Activated T-helper 17 cell treated with anti-CD3 and anti-CD28 coated beads, Interleukin-2, amount 50 U/mL, for 72 hours (primary cell): ENCODE data around the gene PILRB. TPM values are rescaled to one million over a fixed set of nuclear protein-coding genes. Genes with fewer than 3 reads are reported as not detected.

Experiments
- ATAC-seq: fragments of 150-1000 bp; cut with Tn5 transposase; replicated peaks from 2 replicates; pipeline ENCODE4 v1.10.0; 2021; ENCODE audit warnings: mild to moderate bottlenecking, moderate library complexity
- H3K27ac Mint-ChIP-seq: one replicate; pipeline ENCODE4 v1.8.0; 2022; ENCODE audit warnings: mixed read lengths
- H3K27me3 Mint-ChIP-seq: one replicate; pipeline ENCODE4 v1.8.0; 2022; ENCODE audit warnings: mixed read lengths
- H3K36me3 Mint-ChIP-seq: one replicate; pipeline ENCODE4 v1.8.0; 2022; ENCODE audit warnings: low read depth, mild to moderate bottlenecking, mixed read lengths
- H3K4me1 Mint-ChIP-seq: one replicate; pipeline ENCODE4 v1.8.0; 2022; ENCODE audit warnings: mixed read lengths
- H3K4me3 Mint-ChIP-seq: one replicate; pipeline ENCODE4 v1.8.0; 2022; ENCODE audit warnings: mild to moderate bottlenecking, mixed read lengths
- H3K9me3 Mint-ChIP-seq: one replicate; pipeline ENCODE4 v1.8.0; 2022; ENCODE audit warnings: mixed read lengths
- total RNA-seq, 2 donors: library from RNA; stranded (reverse); gene quantifications; one replicate each; pipeline ENCODE4 v1.2.3, GENCODE V29; 2022

Gene PILRB
- total RNA-seq, 2 donors from 2014 or later = 36.5 to 63.4 TPM

DNA sequence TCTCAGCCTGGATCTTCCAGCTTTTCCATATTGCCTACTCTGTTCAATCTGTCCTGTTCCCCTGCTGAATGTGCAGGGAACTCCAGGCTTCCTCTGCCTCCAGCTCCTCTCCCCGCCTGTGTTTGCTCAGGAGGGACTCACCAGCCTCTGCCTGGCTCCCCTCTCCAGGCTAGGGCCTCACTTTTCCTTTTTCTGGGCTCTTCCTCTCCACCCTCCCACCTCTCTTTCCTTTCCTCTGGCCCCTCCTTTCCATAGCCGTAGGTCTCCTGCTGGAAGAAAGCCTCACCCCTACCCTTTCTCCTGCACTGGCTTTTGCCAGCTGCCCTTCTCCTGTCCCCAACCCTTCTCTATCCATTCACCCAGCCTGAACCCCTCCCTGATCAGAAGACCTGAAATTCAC lies 40.3 kb downstream of the PILRB start:
- Mint-ChIP-seq H3K9me3 (no peaks in the 10 kb centered on the region), H3K4me1 (peaks cover 26% of the 10 kb centered on the region), H3K27ac (no peak overlapping the region), H3K4me3 (no peak overlapping the region), H3K27me3 (peaks cover 11% of the 10 kb centered on the region), H3K36me3 (no peaks in the 10 kb centered on the region)
- no peak for ATAC-seq

DNA sequence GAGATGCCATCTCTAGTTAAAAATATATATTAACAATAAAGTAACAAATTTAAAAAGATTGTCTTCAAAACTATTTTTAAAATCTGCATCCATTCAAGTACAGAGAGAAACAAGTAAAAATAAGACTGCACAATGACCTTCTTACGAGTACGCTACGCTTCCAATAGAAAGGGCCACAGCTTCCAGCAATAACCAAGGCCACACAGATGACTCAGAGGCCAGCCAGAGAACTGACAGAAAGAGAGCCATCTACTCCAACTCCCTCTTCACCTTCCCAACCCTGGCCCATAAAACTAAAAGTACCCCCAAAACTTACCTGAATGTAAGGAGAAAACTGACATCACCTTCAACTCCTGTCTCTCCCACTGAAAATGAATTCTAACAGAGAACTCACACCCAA lies 42.1 kb downstream of the PILRB start:
- Mint-ChIP-seq H3K27me3 (peaks cover 6% of the 10 kb centered on the region), H3K4me3 (no peak overlapping the region), H3K9me3 (no peaks in the 10 kb centered on the region), H3K27ac (no peak overlapping the region), H3K36me3 (no peaks in the 10 kb centered on the region), H3K4me1 (peaks cover 21% of the 10 kb centered on the region)
- no peak for ATAC-seq

DNA sequence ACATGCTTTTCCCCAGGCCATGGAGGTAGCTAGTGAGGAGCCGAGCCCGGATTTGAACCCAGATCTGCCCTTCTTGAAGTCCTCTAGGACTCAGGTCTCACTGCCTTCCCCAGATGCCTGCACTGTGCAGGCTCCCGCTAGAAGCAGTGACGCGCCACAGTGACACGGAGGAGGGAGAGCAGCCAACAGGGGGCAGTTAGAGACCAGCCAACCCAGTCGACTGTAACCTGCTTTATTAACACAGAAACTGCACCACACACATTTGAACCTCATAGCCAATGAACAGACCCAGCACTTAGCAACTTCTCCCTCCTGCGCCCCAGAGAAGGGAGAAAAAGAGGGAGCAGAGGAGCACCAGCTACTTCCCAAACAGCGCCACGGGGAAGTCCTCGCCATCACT lies 42.7 kb downstream of the PILRB start:
- Mint-ChIP-seq H3K9me3 (no peaks in the 10 kb centered on the region), H3K27me3 (peaks cover 6% of the 10 kb centered on the region), H3K36me3 (no peaks in the 10 kb centered on the region), H3K27ac (no peak overlapping the region), H3K4me1 (peaks cover 16% of the 10 kb centered on the region), H3K4me3 (no peak overlapping the region)
- no peak for ATAC-seq

DNA sequence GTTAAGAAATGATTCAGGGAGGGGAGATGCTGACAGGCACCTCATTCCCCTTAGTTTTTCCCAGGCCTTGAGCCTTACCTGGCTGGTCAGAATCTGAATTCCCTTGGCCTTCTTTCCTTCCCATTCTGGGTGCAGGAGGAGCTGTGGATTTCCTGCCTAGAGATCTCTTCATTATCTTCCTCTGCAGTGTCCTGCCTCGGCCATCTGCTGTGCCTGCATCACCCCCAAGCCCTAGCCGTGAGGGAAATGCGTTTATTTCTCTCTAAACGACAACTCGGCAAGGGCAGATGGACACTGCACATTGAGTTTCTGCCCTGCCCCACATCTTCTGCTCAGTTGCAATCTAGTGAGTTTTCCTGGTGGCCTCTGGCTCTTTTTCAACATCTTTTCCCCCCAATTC lies 43.9 kb downstream of the PILRB start:
- Mint-ChIP-seq H3K36me3 (no peaks in the 10 kb centered on the region), H3K4me3 (no peak overlapping the region), H3K9me3 (no peaks in the 10 kb centered on the region), H3K4me1 (peaks cover 10% of the 10 kb centered on the region), H3K27me3 (peaks cover 6% of the 10 kb centered on the region), H3K27ac (no peak overlapping the region)
- ATAC-seq = no peak

DNA sequence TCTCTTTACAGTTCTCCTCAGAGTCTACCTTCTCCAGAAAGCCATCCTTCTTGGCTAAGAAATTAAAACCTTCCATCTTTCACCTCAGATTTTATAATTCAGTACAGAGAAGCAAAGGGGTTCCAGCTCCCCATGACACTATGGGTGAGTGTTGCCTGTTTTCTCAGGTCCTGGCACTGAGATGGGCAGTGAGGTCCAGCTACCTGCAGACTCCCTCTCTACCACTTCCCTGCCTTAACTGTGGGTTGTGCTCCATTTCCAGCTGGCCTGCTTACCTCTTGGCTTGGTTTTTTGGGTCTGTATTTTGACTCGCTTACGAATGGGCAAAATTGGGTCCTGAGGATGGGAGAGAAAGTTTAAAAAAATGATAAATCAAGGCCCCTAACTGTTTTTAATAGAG lies 44.3 kb downstream of the PILRB start:
- Mint-ChIP-seq H3K36me3 (no peaks in the 10 kb centered on the region), H3K4me3 (no peak overlapping the region), H3K27ac (no peak overlapping the region), H3K9me3 (no peaks in the 10 kb centered on the region), H3K27me3 (peaks cover 6% of the 10 kb centered on the region), H3K4me1 (peaks cover 7% of the 10 kb centered on the region)
- ATAC-seq = no peak

DNA sequence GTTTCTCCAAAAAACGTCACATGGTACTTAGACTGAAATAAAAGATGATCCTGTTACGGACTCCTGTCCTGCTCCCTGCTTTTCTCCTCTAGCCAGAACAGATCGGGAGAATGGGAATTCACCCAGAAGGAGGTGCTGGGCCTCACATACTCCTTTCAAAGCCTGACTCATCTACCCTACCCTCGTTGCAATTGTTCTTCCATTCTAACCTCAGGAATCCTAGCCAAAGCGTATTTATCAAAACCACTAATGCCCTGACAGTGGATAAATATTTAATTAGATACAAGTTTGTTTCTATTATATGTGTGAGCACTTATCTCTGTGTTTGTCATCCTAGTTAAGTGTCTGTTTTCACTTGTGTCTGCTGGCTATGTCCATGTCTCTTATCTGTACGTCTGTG lies 48.9 kb downstream of the PILRB start:
- ATAC-seq = no peak
- Mint-ChIP-seq H3K27me3 (no peaks in the 10 kb centered on the region), H3K4me3 (no peak overlapping the region)

DNA sequence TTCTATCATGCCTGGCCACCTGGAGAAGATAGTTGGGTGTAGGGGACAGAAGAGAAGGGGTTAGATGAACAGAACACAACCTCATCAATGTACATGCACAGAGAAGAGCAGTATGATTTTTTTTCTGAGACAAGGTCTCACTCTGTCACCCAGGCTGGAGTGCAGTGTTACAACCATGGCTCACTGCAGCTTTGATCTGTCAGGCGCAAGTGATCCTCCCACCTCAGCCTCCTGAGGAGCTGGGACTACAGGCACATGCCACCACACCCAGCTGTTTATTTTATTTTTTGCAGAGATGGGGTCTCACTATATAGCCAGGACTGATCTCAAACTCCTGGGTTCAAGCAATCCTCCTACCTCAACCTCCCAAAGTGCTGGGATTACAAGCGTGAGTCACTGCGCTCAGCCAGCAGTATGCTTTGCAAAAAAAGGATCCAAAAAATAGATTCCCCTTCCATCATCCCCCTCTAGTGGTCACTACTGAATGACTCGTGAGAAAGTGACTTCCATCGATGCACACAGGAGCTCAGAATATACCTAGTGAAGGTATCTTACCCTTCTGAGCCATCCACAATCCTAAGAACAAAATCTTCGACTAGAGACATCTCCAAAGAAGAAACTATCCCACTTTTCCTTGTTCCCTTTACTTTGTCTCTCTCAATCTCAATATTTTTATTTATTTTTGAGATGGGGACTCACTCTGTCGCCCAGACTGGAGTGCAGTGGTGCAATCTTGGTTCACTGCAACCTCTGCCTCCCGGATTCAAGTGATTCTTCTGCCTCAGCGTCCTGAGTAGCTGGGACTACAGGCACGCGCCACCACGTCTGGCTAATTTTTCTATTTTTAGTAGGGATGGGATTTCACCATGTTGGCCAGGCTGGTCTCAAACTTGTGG lies 49.6 kb downstream of the PILRB start:
- H3K4me3 Mint-ChIP-seq = no peak overlapping the region
- H3K27me3 Mint-ChIP-seq = no peaks in the 10 kb centered on the region
- no peaks in the 10 kb centered on the region for H3K9me3 Mint-ChIP-seq
- no peak overlapping the region for H3K27ac Mint-ChIP-seq
- no peaks in the 10 kb centered on the region for H3K36me3 Mint-ChIP-seq
- H3K4me1 Mint-ChIP-seq = no peaks in the 10 kb centered on the region
- peak; percentile 80 for ATAC-seq

More for the DNA sequence above, 48.9 kb downstream of the PILRB start:
- Mint-ChIP-seq H3K9me3 (no peaks in the 10 kb centered on the region), H3K27ac (no peak overlapping the region), H3K4me1 (no peaks in the 10 kb centered on the region), H3K36me3 (no peaks in the 10 kb centered on the region)

DNA sequence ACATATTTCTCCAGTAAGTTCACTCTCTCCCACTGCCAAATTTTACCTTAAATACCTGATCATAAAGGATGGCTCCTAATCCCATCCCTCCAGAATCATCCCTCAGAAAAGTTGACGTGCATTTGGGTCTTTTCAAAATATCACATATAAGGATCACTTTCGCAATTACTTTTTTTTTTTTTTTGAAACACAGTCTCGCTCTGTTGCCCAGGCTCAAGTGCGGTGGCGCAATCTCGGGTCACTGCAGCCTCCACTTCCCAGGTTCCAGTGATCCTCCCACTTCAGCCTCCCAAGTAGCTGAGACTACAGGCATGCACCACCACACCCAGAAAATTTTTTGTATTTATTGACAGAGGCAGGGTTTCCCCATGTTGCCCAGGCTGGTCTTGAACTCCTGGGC lies 53.2 kb downstream of the PILRB start:
- no peaks in the 10 kb centered on the region for H3K27me3 Mint-ChIP-seq
- H3K27ac Mint-ChIP-seq = no peak overlapping the region
- no peaks in the 10 kb centered on the region for H3K9me3 Mint-ChIP-seq
- H3K36me3 Mint-ChIP-seq = no peaks in the 10 kb centered on the region
- no peak for ATAC-seq
- H3K4me3 Mint-ChIP-seq = no peak overlapping the region
- H3K4me1 Mint-ChIP-seq = no peaks in the 10 kb centered on the region

DNA sequence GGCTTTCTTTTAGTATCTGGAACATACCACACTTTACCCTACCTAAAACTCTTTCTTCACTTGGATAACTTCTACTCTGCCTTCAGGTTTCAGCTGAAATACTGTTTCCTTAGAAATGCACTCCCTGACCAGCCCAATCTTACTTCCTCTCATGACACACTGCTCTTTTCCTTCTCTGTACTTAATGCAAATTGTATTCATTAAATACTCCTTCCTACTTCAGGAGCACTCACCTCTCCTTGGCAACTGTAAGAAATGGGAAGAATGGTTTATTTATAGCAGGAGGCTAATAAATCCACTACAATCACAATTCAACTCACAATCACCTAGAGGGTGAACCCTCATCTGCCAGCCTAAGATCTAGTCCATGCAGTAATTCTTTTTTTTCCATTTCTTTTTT lies 55.4 kb downstream of the PILRB start:
- Mint-ChIP-seq H3K4me3 (no peak overlapping the region), H3K36me3 (no peaks in the 10 kb centered on the region), H3K4me1 (no peaks in the 10 kb centered on the region), H3K27me3 (no peaks in the 10 kb centered on the region), H3K9me3 (no peaks in the 10 kb centered on the region), H3K27ac (no peak overlapping the region)
- no peak for ATAC-seq

DNA sequence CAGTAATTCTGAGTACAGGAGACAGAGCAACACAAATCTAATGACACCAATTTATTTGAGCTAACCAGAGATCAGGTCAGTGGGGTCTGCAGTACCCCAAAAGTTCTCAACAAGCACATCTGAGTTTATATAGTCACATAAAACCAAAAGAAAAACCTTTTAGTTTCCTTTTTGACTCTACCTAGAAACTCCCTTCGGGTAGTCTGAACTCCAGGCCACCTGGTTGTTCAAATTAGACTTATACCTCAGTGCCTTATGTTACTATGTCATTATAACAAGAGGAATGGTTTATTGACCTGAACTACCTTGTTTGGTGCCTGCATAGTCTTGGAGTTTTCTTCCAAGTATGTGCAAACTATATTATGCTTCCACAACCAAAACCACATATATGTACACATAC lies 56.0 kb downstream of the PILRB start:
- H3K4me1 Mint-ChIP-seq = no peaks in the 10 kb centered on the region
- H3K36me3 Mint-ChIP-seq = no peaks in the 10 kb centered on the region
- H3K4me3 Mint-ChIP-seq = no peak overlapping the region
- no peak for ATAC-seq
- no peaks in the 10 kb centered on the region for H3K9me3 Mint-ChIP-seq
- no peaks in the 10 kb centered on the region for H3K27me3 Mint-ChIP-seq
- H3K27ac Mint-ChIP-seq = no peak overlapping the region

DNA sequence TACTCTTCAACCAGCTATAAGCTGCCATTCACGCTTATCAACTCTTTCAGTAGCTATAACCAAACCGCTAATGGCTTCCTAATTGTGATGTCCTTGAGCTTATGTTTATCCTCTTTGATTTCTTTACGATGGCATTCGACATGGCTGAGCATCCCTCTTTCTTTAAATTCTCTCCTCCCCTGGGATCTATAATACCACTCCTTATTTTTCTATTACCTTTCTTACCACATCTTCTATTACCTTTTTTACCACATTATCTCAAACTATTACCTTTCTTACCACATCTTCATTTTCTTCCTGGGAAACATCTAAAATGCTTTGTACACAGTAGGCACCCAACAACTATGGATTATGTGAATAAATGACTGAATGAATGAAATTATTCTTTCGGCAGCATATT lies 57.5 kb downstream of the PILRB start:
- no peak overlapping the region for H3K27ac Mint-ChIP-seq
- no peaks in the 10 kb centered on the region for H3K27me3 Mint-ChIP-seq
- ATAC-seq = no peak
- H3K9me3 Mint-ChIP-seq = no peaks in the 10 kb centered on the region
- H3K36me3 Mint-ChIP-seq = no peaks in the 10 kb centered on the region
- H3K4me3 Mint-ChIP-seq = no peak overlapping the region
- no peaks in the 10 kb centered on the region for H3K4me1 Mint-ChIP-seq

Other genes starting within 250 kb of the PILRB start
- 10 to 100 TPM; 29.6 to 55.0 TPM for gene TAF6, start 238.8 kb upstream of the PILRB start, total RNA-seq
- 10 to 100 TPM; 15.0 to 21.6 TPM for gene CNPY4, start 238.5 kb upstream of the PILRB start, total RNA-seq
- gene MBLAC1, start 231.2 kb upstream of the PILRB start, total RNA-seq = 1 to 10 TPM; 3.8 to 4.2 TPM
- 100 to 1,000 TPM; 129 to 132 TPM for gene LAMTOR4, start 209.2 kb upstream of the PILRB start, total RNA-seq
- gene TRAPPC14, start 199.4 kb upstream of the PILRB start, total RNA-seq = 10 to 100 TPM; 15.4 to 22.1 TPM
- gene GAL3ST4, start 189.5 kb upstream of the PILRB start, total RNA-seq = 1 to 10 TPM; 1.1 to 3.9 TPM
- 1 to 10 TPM; 2.8 to 4.9 TPM for gene GPC2, start 180.7 kb upstream of the PILRB start, total RNA-seq
- gene STAG3, start 180.2 kb upstream of the PILRB start, total RNA-seq = 10 to 100 TPM in 1 of 2 donors, 1 to 10 TPM in 1; 7.8 to 22.1 TPM
- gene PVRIG, start 138.2 kb upstream of the PILRB start, total RNA-seq = 10 to 100 TPM; 16.1 to 28.5 TPM
- not detected for gene SPDYE3, start 50.4 kb upstream of the PILRB start, total RNA-seq
- 1 to 10 TPM; 2.7 to 7.0 TPM for gene PILRA, start 15.4 kb downstream of the PILRB start, total RNA-seq
- 1 to 10 TPM; 3.1 to 3.8 TPM for gene ZCWPW1, start 70.6 kb downstream of the PILRB start, total RNA-seq
- 10 to 100 TPM; 59.5 to 65.2 TPM for gene MEPCE, start 71.7 kb downstream of the PILRB start, total RNA-seq
- 10 to 100 TPM; 51.2 to 63.6 TPM for gene PPP1R35, start 78.4 kb downstream of the PILRB start, total RNA-seq
- gene SPACDR, start 106.1 kb downstream of the PILRB start, total RNA-seq = 10 to 100 TPM in 1 of 2 donors, 1 to 10 TPM in 1; 3.3 to 17.3 TPM
- 100 to 1,000 TPM in 1 of 2 donors, 10 to 100 TPM in 1; 88.5 to 163 TPM for gene TSC22D4, start 121.1 kb downstream of the PILRB start, total RNA-seq
- under 1 TPM; 0.15 to 0.19 TPM for gene NYAP1, start 125.8 kb downstream of the PILRB start, total RNA-seq
- 10 to 100 TPM; 48.3 to 50.7 TPM for gene AGFG2, start 181.1 kb downstream of the PILRB start, total RNA-seq
- 10 to 100 TPM in 1 of 2 donors, 1 to 10 TPM in 1; 7.6 to 12.9 TPM for gene SAP25, start 215.8 kb downstream of the PILRB start, total RNA-seq
- 10 to 100 TPM; 81.1 to 96.4 TPM for gene LRCH4, start 228.0 kb downstream of the PILRB start, total RNA-seq
- 1 to 10 TPM; 1.5 to 5.6 TPM for gene FBXO24, start 228.2 kb downstream of the PILRB start, total RNA-seq
- gene PCOLCE, start 244.2 kb downstream of the PILRB start, total RNA-seq = 10 to 100 TPM; 10.7 to 22.2 TPM